ENCODE results near the gene HRH3. TPM values are rescaled to one million over a fixed set of nuclear protein-coding genes. Genes with fewer than 3 reads are reported as not detected.

The HRH3 gene
- total RNA-seq, 1 donor from 2014 or later, result 0.07 TPM

DNA sequence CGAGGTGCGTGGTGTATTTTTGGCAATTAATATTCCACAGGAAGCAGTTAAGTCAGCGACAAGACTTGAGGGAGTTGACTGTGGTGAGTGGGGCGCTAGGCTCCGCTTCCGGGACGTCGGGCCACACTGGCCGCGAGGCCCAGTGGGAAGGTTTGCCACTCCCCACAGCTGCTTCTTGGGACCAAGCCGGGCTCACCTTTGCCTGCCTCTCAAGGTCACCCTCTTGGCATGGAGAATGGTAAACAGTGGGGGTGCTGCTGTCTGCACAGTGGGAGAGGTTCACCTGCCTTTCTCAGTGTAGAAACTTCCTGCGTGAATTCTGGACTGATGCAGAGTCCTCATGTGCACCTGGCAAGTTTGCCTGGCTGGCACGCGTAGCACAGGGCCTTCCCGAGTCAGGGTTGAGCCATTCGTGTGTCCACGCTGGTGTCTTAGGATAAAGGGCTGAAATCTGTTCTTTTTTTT lies 24.6 kb upstream of the HRH3 start:
- no peak for FAIRE-seq
- TF ChIP-seq, protein P1, sequence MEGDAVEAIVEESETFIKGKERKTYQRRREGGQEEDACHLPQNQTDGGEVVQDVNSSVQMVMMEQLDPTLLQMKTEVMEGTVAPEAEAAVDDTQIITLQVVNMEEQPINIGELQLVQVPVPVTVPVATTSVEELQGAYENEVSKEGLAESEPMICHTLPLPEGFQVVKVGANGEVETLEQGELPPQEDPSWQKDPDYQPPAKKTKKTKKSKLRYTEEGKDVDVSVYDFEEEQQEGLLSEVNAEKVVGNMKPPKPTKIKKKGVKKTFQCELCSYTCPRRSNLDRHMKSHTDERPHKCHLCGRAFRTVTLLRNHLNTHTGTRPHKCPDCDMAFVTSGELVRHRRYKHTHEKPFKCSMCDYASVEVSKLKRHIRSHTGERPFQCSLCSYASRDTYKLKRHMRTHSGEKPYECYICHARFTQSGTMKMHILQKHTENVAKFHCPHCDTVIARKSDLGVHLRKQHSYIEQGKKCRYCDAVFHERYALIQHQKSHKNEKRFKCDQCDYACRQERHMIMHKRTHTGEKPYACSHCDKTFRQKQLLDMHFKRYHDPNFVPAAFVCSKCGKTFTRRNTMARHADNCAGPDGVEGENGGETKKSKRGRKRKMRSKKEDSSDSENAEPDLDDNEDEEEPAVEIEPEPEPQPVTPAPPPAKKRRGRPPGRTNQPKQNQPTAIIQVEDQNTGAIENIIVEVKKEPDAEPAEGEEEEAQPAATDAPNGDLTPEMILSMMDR (IDR thresholded peaks at IDR 0.05; ENCODE audit: insufficient read depth, low read depth, low read length), result no peak
- TF ChIP-seq EZH2 (IDR thresholded peaks at IDR 0.05; ENCODE audit: insufficient read depth, low read length), result no peak
- H3K4me1 ChIP-seq (ENCODE audit: insufficient read depth, low read length), result peaks cover under 1% of the 10 kb centered on the region

GRCh38 chr20:62243906-62244515 lies 23.9 kb upstream of the HRH3 start:
- peaks cover 91% of the 10 kb centered on the region for H3K79me2 ChIP-seq (ENCODE audit: insufficient read depth, low read length)
- H3K36me3 ChIP-seq (ENCODE audit: insufficient read depth, low read length), result no peaks in the 10 kb centered on the region
- H4K20me1 ChIP-seq (ENCODE audit: insufficient read depth, low read length), result peaks cover 97% of the 10 kb centered on the region
- no peak overlapping the region for H3K4me3 ChIP-seq (ENCODE audit: insufficient read depth, low read depth, low read length)
- FAIRE-seq (no peak), DNase-seq (ENCODE audit: low read depth) (no peak)
- no peaks in the 10 kb centered on the region for H3K9me3 ChIP-seq (ENCODE audit: insufficient read depth, low read depth, low read length)
- no peak overlapping the region for H3K4me2 ChIP-seq (ENCODE audit: low read length)
- TF ChIP-seq EZH2 (IDR thresholded peaks at IDR 0.05; ENCODE audit: insufficient read depth, low read length), result no peak
- TF ChIP-seq, protein P1 (IDR thresholded peaks at IDR 0.05; ENCODE audit: insufficient read depth, low read depth, low read length), result no peak
- H3K27me3 Mint-ChIP-seq (ENCODE audit: low read depth, unreplicated experiment), result no peaks in the 10 kb centered on the region
- H3K27ac ChIP-seq (ENCODE audit: low read depth, low read length), result no peak overlapping the region
- peaks cover 7% of the 10 kb centered on the region for H3K4me1 ChIP-seq (ENCODE audit: insufficient read depth, low read length)
- H3K9ac ChIP-seq (ENCODE audit: low read length), result no peak overlapping the region
- H2AFZ ChIP-seq (ENCODE audit: low read depth, low read length), result no peak overlapping the region
- peaks cover 8% of the 10 kb centered on the region for H3K4me1 Mint-ChIP-seq (ENCODE audit: low read depth, unreplicated experiment)
- peaks cover 16% of the 10 kb centered on the region for H3K36me3 Mint-ChIP-seq (ENCODE audit: low read depth, unreplicated experiment)
- no peak overlapping the region for H3K27ac Mint-ChIP-seq (ENCODE audit: unreplicated experiment)
- H3K9me3 Mint-ChIP-seq (ENCODE audit: unreplicated experiment), result no peaks in the 10 kb centered on the region
- no peak overlapping the region for H3K4me3 Mint-ChIP-seq (ENCODE audit: unreplicated experiment)
- no peaks in the 10 kb centered on the region for H3K27me3 ChIP-seq (ENCODE audit: insufficient read depth, low read length)

More for the DNA sequence above, 24.6 kb upstream of the HRH3 start:
- H3K27me3 Mint-ChIP-seq (ENCODE audit: low read depth, unreplicated experiment), result no peaks in the 10 kb centered on the region
- no peaks in the 10 kb centered on the region for H3K9me3 Mint-ChIP-seq (ENCODE audit: unreplicated experiment)
- no peak overlapping the region for H2AFZ ChIP-seq (ENCODE audit: low read depth, low read length)
- no peak overlapping the region for H3K9ac ChIP-seq (ENCODE audit: low read length)
- no peak overlapping the region for H3K4me3 Mint-ChIP-seq (ENCODE audit: unreplicated experiment)
- H3K4me3 ChIP-seq (ENCODE audit: insufficient read depth, low read depth, low read length), result no peak overlapping the region
- H3K9me3 ChIP-seq (ENCODE audit: insufficient read depth, low read depth, low read length), result no peaks in the 10 kb centered on the region
- peaks cover 94% of the 10 kb centered on the region for H4K20me1 ChIP-seq (ENCODE audit: insufficient read depth, low read length)
- peaks cover 84% of the 10 kb centered on the region for H3K79me2 ChIP-seq (ENCODE audit: insufficient read depth, low read length)
- H3K27ac ChIP-seq (ENCODE audit: low read depth, low read length), result no peak overlapping the region
- no peak overlapping the region for H3K4me2 ChIP-seq (ENCODE audit: low read length)
- no peak for DNase-seq (ENCODE audit: low read depth)
- H3K36me3 ChIP-seq (ENCODE audit: insufficient read depth, low read length), result no peaks in the 10 kb centered on the region
- no peak overlapping the region for H3K27ac Mint-ChIP-seq (ENCODE audit: unreplicated experiment)
- peaks cover 8% of the 10 kb centered on the region for H3K4me1 Mint-ChIP-seq (ENCODE audit: low read depth, unreplicated experiment)
- H3K27me3 ChIP-seq (ENCODE audit: insufficient read depth, low read length), result no peaks in the 10 kb centered on the region
- peaks cover 14% of the 10 kb centered on the region for H3K36me3 Mint-ChIP-seq (ENCODE audit: low read depth, unreplicated experiment)

DNA sequence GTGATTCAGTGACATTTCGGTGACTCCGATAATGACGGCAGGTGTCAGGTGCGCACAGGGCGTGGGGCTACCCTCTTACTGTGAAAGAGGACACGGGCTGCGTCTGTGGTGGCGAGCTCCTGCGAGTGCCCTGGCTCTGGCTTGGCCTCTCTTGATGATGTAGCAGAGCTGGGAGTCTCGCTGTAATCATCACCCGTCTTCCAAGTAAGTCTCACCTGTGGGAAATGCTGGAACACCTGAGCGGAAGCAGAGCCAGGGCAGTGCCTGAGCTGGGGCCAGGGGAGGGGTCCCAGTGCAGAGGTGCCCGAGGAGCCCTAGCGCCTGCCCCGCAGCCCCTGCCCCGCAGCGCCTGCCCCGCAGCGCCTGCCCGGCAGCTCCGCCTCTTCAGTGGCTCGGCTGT lies 23.0 kb upstream of the HRH3 start:
- H2AFZ ChIP-seq (ENCODE audit: low read depth, low read length), result no peak overlapping the region
- no peak overlapping the region for H3K9ac ChIP-seq (ENCODE audit: low read length)
- Mint-ChIP-seq H3K27me3 (ENCODE audit: low read depth, unreplicated experiment) (no peaks in the 10 kb centered on the region), H3K9me3 (ENCODE audit: unreplicated experiment) (no peaks in the 10 kb centered on the region), H3K4me1 (ENCODE audit: low read depth, unreplicated experiment) (peaks cover 8% of the 10 kb centered on the region), H3K4me3 (ENCODE audit: unreplicated experiment) (peak overlapping the region; percentile 69), H3K36me3 (ENCODE audit: low read depth, unreplicated experiment) (peaks cover 16% of the 10 kb centered on the region), H3K27ac (ENCODE audit: unreplicated experiment) (no peak overlapping the region)
- no peak overlapping the region for H3K4me2 ChIP-seq (ENCODE audit: low read length)
- TF ChIP-seq EZH2 (IDR thresholded peaks at IDR 0.05; ENCODE audit: insufficient read depth, low read length), result no peak
- TF ChIP-seq, protein P1 (IDR thresholded peaks at IDR 0.05; ENCODE audit: insufficient read depth, low read depth, low read length), result no peak
- no peak for FAIRE-seq
- H3K4me3 ChIP-seq (ENCODE audit: insufficient read depth, low read depth, low read length), result no peak overlapping the region
- H3K79me2 ChIP-seq (ENCODE audit: insufficient read depth, low read length), result peaks cover 85% of the 10 kb centered on the region
- H4K20me1 ChIP-seq (ENCODE audit: insufficient read depth, low read length), result peaks cover 89% of the 10 kb centered on the region
- H3K4me1 ChIP-seq (ENCODE audit: insufficient read depth, low read length), result peaks cover 9% of the 10 kb centered on the region
- no peaks in the 10 kb centered on the region for H3K27me3 ChIP-seq (ENCODE audit: insufficient read depth, low read length)
- no peak overlapping the region for H3K27ac ChIP-seq (ENCODE audit: low read depth, low read length)
- H3K36me3 ChIP-seq (ENCODE audit: insufficient read depth, low read length), result no peaks in the 10 kb centered on the region
- H3K9me3 ChIP-seq (ENCODE audit: insufficient read depth, low read depth, low read length), result no peaks in the 10 kb centered on the region
- no peak for DNase-seq (ENCODE audit: low read depth)

Measured in astrocyte (in vitro differentiated cells and primary cell).